ENCODE measurements around the gene BICD2. TPM values are rescaled to one million over a fixed set of nuclear protein-coding genes. Genes with fewer than 3 reads are reported as not detected.

The BICD2 gene
- total and polyA plus RNA-seq, 9 of the 15 experiments (the other 6 are each of a cell fraction or from before 2014, with no cell fraction given) = 3.6 to 23.4 (median 11.8) TPM

DNA sequence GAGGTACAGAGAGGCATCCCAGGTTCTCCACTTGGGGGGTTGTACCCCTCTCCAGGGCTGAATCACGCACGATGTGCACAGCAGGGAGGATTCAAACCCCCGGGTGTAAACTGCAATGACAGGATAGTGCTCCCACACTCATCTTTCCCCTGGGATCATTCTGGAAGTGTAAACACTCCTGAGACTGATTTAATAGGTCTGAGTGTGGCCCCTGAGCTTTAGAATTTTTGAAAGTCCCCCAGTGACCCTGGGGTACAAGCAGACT lies 16.5 kb downstream of the BICD2 start:
- Histone ChIP-seq H3K79me2 (ENCODE audit: control insufficient read depth, insufficient read depth, low read length) (peaks cover 93% of the 10 kb centered on the region), H3K4me3 (no peak overlapping the region), H3K4me2 (ENCODE audit: insufficient read depth, low read length) (peak overlapping the region; percentile 8), H3K9me1 (ENCODE audit: control insufficient read depth, insufficient read depth, low read length) (peaks cover 13% of the 10 kb centered on the region), H3K27ac (ENCODE audit: extremely low read depth, low read depth, low read length) (peak overlapping the region; percentile 16; the same call in 1 of the 3 replicates), H3K4me1 (replicated peaks in 1 of 2; ENCODE audit: control insufficient read depth in 2 of 2, insufficient read depth in 2 of 2, low read length in 2 of 2) (peaks cover 43 to 46% of the 10 kb centered on the region in 2 experiments), H4K20me1 (replicated peaks; ENCODE audit: control insufficient read depth, insufficient read depth, low read length) (peaks cover 28% of the 10 kb centered on the region), H3K36me3 (ENCODE audit: control insufficient read depth, insufficient read depth, low read length) (0 out of 3 replicates have a peak, but pooled peaks cover 3% of the 10 kb centered on the region), H3K9me3 (replicated peaks; ENCODE audit: control insufficient read depth, insufficient read depth, low read depth, low read length) (no peaks in the 10 kb centered on the region), H3K27me3 (ENCODE audit: control insufficient read depth in 2 of 2, insufficient read depth in 2 of 2, low read length in 2 of 2) (no peaks in the 10 kb centered on the region), H2AFZ (ENCODE audit: low read depth, low read length) (no peak overlapping the region), H3K9ac (ENCODE audit: insufficient read depth in 1 of 2, low read depth in 2 of 2, low read length in 2 of 2) (peak overlapping the region in 1 of 2 experiments; percentile 70; a peak in 1 of 4 replicates)
- ChIA-PET POLR2A (interaction anchor here (0.6 kb wide), 1 partner anchor 382 kb away, joined by 3 read pairs; no protein-coding TSS in a partner anchor), CTCF (ENCODE audit: low intra/inter-chr PET ratio) (no interaction called here)
- BruUV-seq (replicated peaks) = no TSS peak
- DNase-seq (ENCODE audit: extremely low read depth in 1 of 4, low spot score in 3 of 4) (no peak), FAIRE-seq (no peak), ATAC-seq (no peak)
- WGBS (ENCODE audit: insufficient coverage, low coverage, missing lambda C conversion rate) = 62% methylated on average over 3 of the region's 3 CpGs
- in situ Hi-C loops (cut with MboI) (no loop called here), intact Hi-C loops (cut with micrococcal nuclease) (no loop called here)
- TF ChIP-seq NFE2L1 (tag; IDR thresholded peaks at IDR 0.05; ENCODE audit: borderline replicate concordance, low read depth) (no peak), ZBTB7A (IDR thresholded peaks at IDR 0.05; ENCODE audit: borderline replicate concordance, control insufficient read depth, low read depth, low read length) (no peak), TOE1 (IDR thresholded peaks at IDR 0.05; ENCODE audit: borderline replicate concordance) (no peak), TOE1 (CRISPR knock-in tag; IDR thresholded peaks at IDR 0.05; ENCODE audit: borderline replicate concordance, low read depth) (no peak), TBL1XR1 (IDR thresholded peaks at IDR 0.05; ENCODE audit: low read length in 2 of 2) (no peak), ARID2 (IDR thresholded peaks at IDR 0.05) (no peak), ZBTB1 (CRISPR knock-in tag; IDR thresholded peaks at IDR 0.05; ENCODE audit: borderline replicate concordance, low read depth) (no peak), FOXM1 (IDR thresholded peaks at IDR 0.05; ENCODE audit: low read depth) (no peak), FOXM1 (CRISPR knock-in tag; IDR thresholded peaks at IDR 0.05; ENCODE audit: low read depth) (no peak), ZFPM2 (CRISPR knock-in tag; IDR thresholded peaks at IDR 0.05) (no peak), ZSCAN32 (CRISPR knock-in tag; IDR thresholded peaks at IDR 0.05) (no peak), ZNF436 (CRISPR knock-in tag; IDR thresholded peaks at IDR 0.05) (no peak)
- TF ChIP-seq, protein P1, sequence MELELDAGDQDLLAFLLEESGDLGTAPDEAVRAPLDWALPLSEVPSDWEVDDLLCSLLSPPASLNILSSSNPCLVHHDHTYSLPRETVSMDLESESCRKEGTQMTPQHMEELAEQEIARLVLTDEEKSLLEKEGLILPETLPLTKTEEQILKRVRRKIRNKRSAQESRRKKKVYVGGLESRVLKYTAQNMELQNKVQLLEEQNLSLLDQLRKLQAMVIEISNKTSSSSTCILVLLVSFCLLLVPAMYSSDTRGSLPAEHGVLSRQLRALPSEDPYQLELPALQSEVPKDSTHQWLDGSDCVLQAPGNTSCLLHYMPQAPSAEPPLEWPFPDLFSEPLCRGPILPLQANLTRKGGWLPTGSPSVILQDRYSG (tag; conservative IDR thresholded peaks at IDR 0.05; ENCODE audit: low read depth) = no peak
- TF ChIP-seq, protein P2, sequence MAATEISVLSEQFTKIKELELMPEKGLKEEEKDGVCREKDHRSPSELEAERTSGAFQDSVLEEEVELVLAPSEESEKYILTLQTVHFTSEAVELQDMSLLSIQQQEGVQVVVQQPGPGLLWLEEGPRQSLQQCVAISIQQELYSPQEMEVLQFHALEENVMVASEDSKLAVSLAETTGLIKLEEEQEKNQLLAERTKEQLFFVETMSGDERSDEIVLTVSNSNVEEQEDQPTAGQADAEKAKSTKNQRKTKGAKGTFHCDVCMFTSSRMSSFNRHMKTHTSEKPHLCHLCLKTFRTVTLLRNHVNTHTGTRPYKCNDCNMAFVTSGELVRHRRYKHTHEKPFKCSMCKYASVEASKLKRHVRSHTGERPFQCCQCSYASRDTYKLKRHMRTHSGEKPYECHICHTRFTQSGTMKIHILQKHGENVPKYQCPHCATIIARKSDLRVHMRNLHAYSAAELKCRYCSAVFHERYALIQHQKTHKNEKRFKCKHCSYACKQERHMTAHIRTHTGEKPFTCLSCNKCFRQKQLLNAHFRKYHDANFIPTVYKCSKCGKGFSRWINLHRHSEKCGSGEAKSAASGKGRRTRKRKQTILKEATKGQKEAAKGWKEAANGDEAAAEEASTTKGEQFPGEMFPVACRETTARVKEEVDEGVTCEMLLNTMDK (IDR thresholded peaks at IDR 0.05; ENCODE audit: borderline replicate concordance, insufficient read depth, low read depth, low read length, poor library complexity, severe bottlenecking) = no peak
- TF ChIP-seq, protein P3, sequence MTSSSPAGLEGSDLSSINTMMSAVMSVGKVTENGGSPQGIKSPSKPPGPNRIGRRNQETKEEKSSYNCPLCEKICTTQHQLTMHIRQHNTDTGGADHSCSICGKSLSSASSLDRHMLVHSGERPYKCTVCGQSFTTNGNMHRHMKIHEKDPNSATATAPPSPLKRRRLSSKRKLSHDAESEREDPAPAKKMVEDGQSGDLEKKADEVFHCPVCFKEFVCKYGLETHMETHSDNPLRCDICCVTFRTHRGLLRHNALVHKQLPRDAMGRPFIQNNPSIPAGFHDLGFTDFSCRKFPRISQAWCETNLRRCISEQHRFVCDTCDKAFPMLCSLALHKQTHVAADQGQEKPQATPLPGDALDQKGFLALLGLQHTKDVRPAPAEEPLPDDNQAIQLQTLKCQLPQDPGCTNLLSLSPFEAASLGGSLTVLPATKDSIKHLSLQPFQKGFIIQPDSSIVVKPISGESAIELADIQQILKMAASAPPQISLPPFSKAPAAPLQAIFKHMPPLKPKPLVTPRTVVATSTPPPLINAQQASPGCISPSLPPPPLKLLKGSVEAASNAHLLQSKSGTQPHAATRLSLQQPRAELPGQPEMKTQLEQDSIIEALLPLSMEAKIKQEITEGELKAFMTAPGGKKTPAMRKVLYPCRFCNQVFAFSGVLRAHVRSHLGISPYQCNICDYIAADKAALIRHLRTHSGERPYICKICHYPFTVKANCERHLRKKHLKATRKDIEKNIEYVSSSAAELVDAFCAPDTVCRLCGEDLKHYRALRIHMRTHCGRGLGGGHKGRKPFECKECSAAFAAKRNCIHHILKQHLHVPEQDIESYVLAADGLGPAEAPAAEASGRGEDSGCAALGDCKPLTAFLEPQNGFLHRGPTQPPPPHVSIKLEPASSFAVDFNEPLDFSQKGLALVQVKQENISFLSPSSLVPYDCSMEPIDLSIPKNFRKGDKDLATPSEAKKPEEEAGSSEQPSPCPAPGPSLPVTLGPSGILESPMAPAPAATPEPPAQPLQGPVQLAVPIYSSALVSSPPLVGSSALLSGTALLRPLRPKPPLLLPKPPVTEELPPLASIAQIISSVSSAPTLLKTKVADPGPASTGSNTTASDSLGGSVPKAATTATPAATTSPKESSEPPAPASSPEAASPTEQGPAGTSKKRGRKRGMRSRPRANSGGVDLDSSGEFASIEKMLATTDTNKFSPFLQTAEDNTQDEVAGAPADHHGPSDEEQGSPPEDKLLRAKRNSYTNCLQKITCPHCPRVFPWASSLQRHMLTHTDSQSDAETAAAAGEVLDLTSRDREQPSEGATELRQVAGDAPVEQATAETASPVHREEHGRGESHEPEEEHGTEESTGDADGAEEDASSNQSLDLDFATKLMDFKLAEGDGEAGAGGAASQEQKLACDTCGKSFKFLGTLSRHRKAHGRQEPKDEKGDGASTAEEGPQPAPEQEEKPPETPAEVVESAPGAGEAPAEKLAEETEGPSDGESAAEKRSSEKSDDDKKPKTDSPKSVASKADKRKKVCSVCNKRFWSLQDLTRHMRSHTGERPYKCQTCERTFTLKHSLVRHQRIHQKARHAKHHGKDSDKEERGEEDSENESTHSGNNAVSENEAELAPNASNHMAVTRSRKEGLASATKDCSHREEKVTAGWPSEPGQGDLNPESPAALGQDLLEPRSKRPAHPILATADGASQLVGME (CRISPR knock-in tag; IDR thresholded peaks at IDR 0.05) = no peak
